Neutrophil (primary cell): ENCODE results near the gene SUGCT.

Source experiments
- H3K27ac ChIP-seq: fragments of 200-600 bp; sonication (generic); 2 replicates; pipeline ENCODE4 v1.5.1; 2016; ENCODE audit warnings: mild to moderate bottlenecking, moderate library complexity
- H3K27me3 ChIP-seq: fragments of 200-600 bp; sonication (generic); 2 replicates; pipeline ENCODE4 v1.6.0; 2016; ENCODE audit warnings: mild to moderate bottlenecking
- H3K36me3 ChIP-seq: fragments of 200-600 bp; sonication (generic); 2 replicates; pipeline ENCODE4 v1.5.1; 2017
- H3K4me1 ChIP-seq, 2 experiments: fragments of 200-600 bp in 1 of 2; sonication (generic) in 1 of 2; 1 replicate in 1 of 2; 2 replicates in 1 of 2; pipeline versions ENCODE4 v1.5.1 to v1.6.1; 2013 to 2016; ENCODE audit warnings: low read depth in 1 of 2, low read length in 1 of 2, mild to moderate bottlenecking in 1 of 2, moderate library complexity in 1 of 2; ENCODE audit not compliant: control insufficient read depth in 1 of 2, insufficient read depth in 1 of 2
- H3K4me3 ChIP-seq, 2 experiments: fragments of 200-600 bp in 1 of 2; sonication (generic) in 1 of 2; 1 replicate in 1 of 2; 2 replicates in 1 of 2; pipeline ENCODE4 v1.5.1; 2013 to 2016; ENCODE audit warnings: low read depth in 1 of 2, low read length in 1 of 2, mild to moderate bottlenecking in 1 of 2, moderate library complexity in 1 of 2
- H3K9me3 ChIP-seq: fragments of 200-600 bp; sonication (generic); 2 replicates; pipeline ENCODE4 v1.5.1; 2016
- CTCF ChIP-seq: fragments of 200-600 bp; sonication (generic); IDR thresholded peaks from 2 replicates; pipeline ENCODE4 v1.5.1; 2016; ENCODE audit warnings: antibody characterized with exemption

SUGCT gene

GRCh38 chr7:40773656-40774055, 638.9 kb downstream of the SUGCT start:
- Histone ChIP-seq H3K9me3 (no peaks in the 10 kb centered on the region), H3K27ac (no peak overlapping the region), H3K4me1 (no peaks in the 10 kb centered on the region), H3K4me3 (no peak overlapping the region), H3K36me3 (no peaks in the 10 kb centered on the region), H3K27me3 (no peaks in the 10 kb centered on the region)
- TF ChIP-seq CTCF: no peak

DNA sequence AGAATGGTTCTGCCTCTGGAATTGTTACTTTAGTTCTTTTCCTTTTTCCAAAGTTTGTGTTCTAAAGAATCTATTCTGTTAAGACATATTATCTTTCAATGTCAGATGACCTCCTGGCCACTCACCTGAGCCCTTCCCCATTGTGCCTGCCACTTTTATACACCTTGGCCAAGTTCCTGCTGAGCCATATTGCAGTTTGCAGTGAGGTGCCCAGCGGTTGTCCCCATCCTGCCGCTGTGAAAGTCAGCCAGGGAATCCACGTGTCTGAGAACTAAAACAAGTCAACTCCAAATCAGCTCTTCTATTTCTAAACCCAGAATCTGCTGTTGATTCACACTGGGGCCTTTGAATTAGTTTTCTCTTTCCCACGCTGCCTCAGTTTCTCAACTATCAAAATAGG, 641.1 kb downstream of the SUGCT start:
- no peak for TF ChIP-seq CTCF
- H3K9me3 ChIP-seq: no peaks in the 10 kb centered on the region
- H3K36me3 ChIP-seq: no peaks in the 10 kb centered on the region
- H3K4me3 ChIP-seq: no peak overlapping the region
- no peaks in the 10 kb centered on the region for H3K27me3 ChIP-seq
- no peak overlapping the region for H3K27ac ChIP-seq
- no peaks in the 10 kb centered on the region for H3K4me1 ChIP-seq

- no peaks in the 10 kb centered on the region for H3K4me1 ChIP-seq
- H3K27me3 ChIP-seq: no peaks in the 10 kb centered on the region
- TF ChIP-seq CTCF: no peak
- no peaks in the 10 kb centered on the region for H3K36me3 ChIP-seq
- no peak overlapping the region for H3K4me3 ChIP-seq
- no peaks in the 10 kb centered on the region for H3K9me3 ChIP-seq
- no peak overlapping the region for H3K27ac ChIP-seq
Measured at GRCh38 chr7:40777730-40778312, 643.0 kb downstream of the SUGCT start.

- Histone ChIP-seq H3K4me1 (no peaks in the 10 kb centered on the region), H3K27ac (no peak overlapping the region), H3K36me3 (no peaks in the 10 kb centered on the region), H3K27me3 (no peaks in the 10 kb centered on the region), H3K4me3 (no peak overlapping the region), H3K9me3 (no peaks in the 10 kb centered on the region)
- TF ChIP-seq CTCF: no peak
Measured at GRCh38 chr7:40780460-40780859, 645.7 kb downstream of the SUGCT start.

DNA sequence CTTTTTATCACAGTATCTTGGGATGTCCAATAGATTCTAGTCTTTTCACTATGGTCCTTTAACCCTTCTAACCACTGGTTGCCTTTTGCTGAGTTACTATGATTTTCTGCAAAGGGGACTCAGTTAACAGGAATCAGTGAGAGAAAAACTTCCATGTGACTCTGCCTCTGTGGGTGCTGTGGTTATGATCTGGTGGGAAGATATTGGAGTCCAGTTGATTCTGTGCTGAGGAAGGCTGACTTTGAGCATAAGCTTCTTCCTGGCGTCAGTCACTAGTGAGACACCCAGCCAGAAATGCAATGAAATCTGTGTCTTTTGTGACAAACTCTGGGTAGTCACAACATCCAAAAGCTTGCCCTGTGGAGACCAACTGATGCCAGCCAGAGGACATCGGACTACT, 648.0 kb downstream of the SUGCT start:
- H3K9me3 ChIP-seq: no peaks in the 10 kb centered on the region
- TF ChIP-seq CTCF: no peak
- H3K4me1 ChIP-seq: no peaks in the 10 kb centered on the region
- H3K27me3 ChIP-seq: no peaks in the 10 kb centered on the region
- H3K27ac ChIP-seq: no peak overlapping the region
- no peak overlapping the region for H3K4me3 ChIP-seq
- H3K36me3 ChIP-seq: no peaks in the 10 kb centered on the region

DNA sequence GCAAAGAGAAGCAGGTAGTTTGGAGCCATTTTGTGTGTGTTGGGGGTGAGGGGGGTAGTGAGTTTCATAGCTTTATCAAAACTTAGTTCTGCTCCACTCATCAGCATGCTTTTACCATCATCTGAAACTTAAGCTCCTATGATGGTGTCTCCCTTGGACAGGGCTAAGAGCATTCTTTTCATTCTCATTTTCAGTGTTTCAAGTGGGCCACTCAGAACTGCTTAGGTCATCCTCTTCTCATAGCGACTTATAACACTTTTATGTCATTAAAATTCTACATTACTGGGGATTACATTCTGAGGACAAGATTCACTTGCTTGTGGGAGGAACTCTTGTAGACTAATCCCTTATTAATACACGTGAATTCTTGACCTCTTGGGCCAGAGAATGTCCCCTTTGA, 649.4 kb downstream of the SUGCT start:
- Histone ChIP-seq H3K27ac (no peak overlapping the region), H3K4me3 (no peak overlapping the region), H3K9me3 (no peaks in the 10 kb centered on the region), H3K27me3 (no peaks in the 10 kb centered on the region), H3K36me3 (no peaks in the 10 kb centered on the region), H3K4me1 (no peaks in the 10 kb centered on the region)
- no peak for TF ChIP-seq CTCF
